GM23338 (cell line): ENCODE results near the gene SETDB1. TPM values are rescaled to one million over a fixed set of nuclear protein-coding genes. Genes with fewer than 3 reads are reported as not detected.

Experiments used
- ATAC-seq: fragments of 200-7000 bp; cut with Tn5 transposase; 3 replicates; pipeline ENCODE4 v1.9.1; 2020
- DNase-seq: peaks from one replicate; pipeline ENCODE4 v3.0.0-alpha.2; 2015; ENCODE audit warnings: low spot score
- H2AFZ ChIP-seq: fragments of 200-600 bp; sonication (generic); 2 replicates; pipeline ENCODE4 v1.8.0; 2016; ENCODE audit warnings: antibody characterized with exemption, mild to moderate bottlenecking, moderate library complexity
- H3F3A ChIP-seq: fragments of 200-600 bp; sonication (generic); replicated peaks from 2 replicates; pipeline ENCODE4 v1.8.0; 2017; ENCODE audit warnings: antibody characterized with exemption, mixed run types, low read depth
- H3K27ac ChIP-seq: fragments of 200-600 bp; sonication (generic); 2 replicates; pipeline ENCODE4 v1.6.1; 2016; ENCODE audit warnings: low read depth
- H3K27me3 ChIP-seq: fragments of 200-600 bp; sonication (generic); 2 replicates; pipeline ENCODE4 v1.8.0; 2016; ENCODE audit warnings: mild to moderate bottlenecking, mixed run types, moderate library complexity; ENCODE audit not compliant: insufficient read depth
- H3K36me3 ChIP-seq: fragments of 200-600 bp; sonication (generic); 2 replicates; pipeline ENCODE4 v1.8.0; 2016; ENCODE audit warnings: mild to moderate bottlenecking; ENCODE audit not compliant: insufficient read depth
- H3K4me1 ChIP-seq: fragments of 200-600 bp; sonication (generic); 2 replicates; pipeline ENCODE4 v1.8.0; 2016; ENCODE audit warnings: mild to moderate bottlenecking, moderate library complexity; ENCODE audit not compliant: insufficient read depth
- H3K4me2 ChIP-seq: fragments of 200-600 bp; sonication (generic); 2 replicates; pipeline ENCODE4 v1.7.1; 2017; ENCODE audit warnings: mixed run types
- H3K4me3 ChIP-seq: fragments of 200-600 bp; sonication (generic); 2 replicates; pipeline ENCODE4 v1.6.1; 2016; ENCODE audit warnings: mixed run types
- H3K79me2 ChIP-seq: fragments of 200-600 bp; sonication (generic); replicated peaks from 2 replicates; pipeline ENCODE4 v1.8.0; 2017; ENCODE audit warnings: mild to moderate bottlenecking; ENCODE audit not compliant: insufficient read depth
- H3K9me2 ChIP-seq: fragments of 200-600 bp; sonication (generic); 2 replicates; pipeline ENCODE4 v1.8.0; 2017; ENCODE audit not compliant: insufficient read depth
- H4K20me1 ChIP-seq: fragments of 200-600 bp; sonication (generic); replicated peaks from 2 replicates; pipeline ENCODE4 v1.8.0; 2017; ENCODE audit warnings: mild to moderate bottlenecking; ENCODE audit not compliant: insufficient read depth
- H3K27ac Mint-ChIP-seq: 2 replicates; pipeline ENCODE4 v1.8.0; 2020; ENCODE audit warnings: inconsistent platforms, mild to moderate bottlenecking, moderate library complexity, mixed read lengths
- H3K27me3 Mint-ChIP-seq: 3 replicates; pipeline ENCODE4 v1.8.0; 2022; ENCODE audit warnings: low read depth, mild to moderate bottlenecking, moderate library complexity, mixed read lengths, inconsistent platforms; ENCODE audit not compliant: insufficient read depth, poor library complexity
- H3K36me3 Mint-ChIP-seq: 3 replicates; pipeline ENCODE4 v1.8.0; 2021; ENCODE audit warnings: low read depth, mild to moderate bottlenecking, inconsistent platforms, moderate library complexity, mixed read lengths
- H3K4me1 Mint-ChIP-seq: 3 replicates; pipeline ENCODE4 v1.8.0; 2020; ENCODE audit warnings: mild to moderate bottlenecking, inconsistent platforms, mixed read lengths
- H3K4me3 Mint-ChIP-seq: 3 replicates; pipeline ENCODE4 v1.8.0; 2021; ENCODE audit warnings: moderate library complexity, mild to moderate bottlenecking, inconsistent platforms, mixed read lengths
- H3K9me3 Mint-ChIP-seq: 3 replicates; pipeline ENCODE4 v1.8.0; 2020; ENCODE audit warnings: moderate library complexity, mild to moderate bottlenecking, inconsistent platforms, mixed read lengths
- CREB1 ChIP-seq: fragments of 250-450 bp; sonication (Bioruptor Pico); IDR thresholded peaks from 2 replicates; pipeline ENCODE4 v1.5.0; 2020; ENCODE audit warnings: low read depth, mild to moderate bottlenecking, moderate library complexity
- CTCF ChIP-seq, 2 experiments: fragments of 200-600 bp in 1 of 2; sonication (generic) in 1 of 2; conservative IDR thresholded peaks; 2 replicates each; pipeline versions ENCODE4 v1.5.1 to v1.6.1; 2016 to 2017; ENCODE audit warnings: antibody characterized with exemption in 2 of 2, low read depth in 2 of 2, mild to moderate bottlenecking in 2 of 2, moderate library complexity in 1 of 2
- ETS1 ChIP-seq: IDR thresholded peaks from 2 replicates; pipeline ENCODE4 v1.6.1; 2016; ENCODE audit warnings: antibody characterized with exemption
- EZH2 ChIP-seq: fragments of 200-600 bp; sonication (generic); IDR thresholded peaks from one replicate; pipeline ENCODE4 v1.8.0; 2017; ENCODE audit warnings: antibody characterized with exemption, mild to moderate bottlenecking, low read depth; ENCODE audit not compliant: unreplicated experiment
- EZH2phosphoT487 ChIP-seq: fragments of 200-600 bp; sonication (generic); IDR thresholded peaks from one replicate; pipeline ENCODE4 v1.8.1; 2018; ENCODE audit warnings: antibody characterized with exemption; ENCODE audit not compliant: unreplicated experiment
- JUNB ChIP-seq: IDR thresholded peaks from one replicate; pipeline ENCODE4 v1.6.1; 2016; ENCODE audit warnings: antibody characterized with exemption; ENCODE audit not compliant: unreplicated experiment
- NANOG ChIP-seq: IDR thresholded peaks from 2 replicates; pipeline ENCODE4 v1.6.1; 2016; ENCODE audit warnings: antibody characterized with exemption, borderline replicate concordance
- POLR2AphosphoS5 ChIP-seq: IDR thresholded peaks from 2 replicates; pipeline ENCODE4 v1.6.1; 2016; ENCODE audit warnings: antibody characterized with exemption, low read depth
- REST ChIP-seq: IDR thresholded peaks from one replicate; pipeline ENCODE4 v1.6.1; 2018; ENCODE audit warnings: antibody characterized with exemption; ENCODE audit not compliant: unreplicated experiment
- STAT1 ChIP-seq: IDR thresholded peaks from one replicate; pipeline ENCODE4 v1.6.1; 2016; ENCODE audit warnings: antibody characterized with exemption; ENCODE audit not compliant: unreplicated experiment
- ZNF114 ChIP-seq: fragments of 250-450 bp; sonication (Bioruptor Pico); IDR thresholded peaks from 2 replicates; pipeline ENCODE4 v1.5.0; 2020; ENCODE audit warnings: mild to moderate bottlenecking, moderate library complexity
- ZNF331 ChIP-seq: fragments of 250-450 bp; sonication (Bioruptor Pico); IDR thresholded peaks from 2 replicates; pipeline ENCODE4 v1.5.0; 2020; ENCODE audit warnings: low read depth, mild to moderate bottlenecking, moderate library complexity
- ZNF462 ChIP-seq: fragments of 250-450 bp; sonication (Bioruptor Pico); IDR thresholded peaks from 2 replicates; pipeline ENCODE4 v1.5.0; 2020; ENCODE audit warnings: mild to moderate bottlenecking, moderate library complexity
- polyA plus RNA-seq: library from polyadenylated mRNA; unstranded; fragments of >200 nt; fragmentation: Nextera tagmentation; extraction: Ambion mirVana; gene quantifications from 2 replicates; pipeline ENCODE4 v1.2.1, GENCODE V29; 2016
- total RNA-seq: library from RNA; depleted of rRNA; stranded (reverse); fragments of >200 nt; shearing (Covaris generic); gene quantifications from 2 replicates; pipeline ENCODE4 v1.2.3, GENCODE V29; 2014

Gene SETDB1
- total and polyA plus RNA-seq, 2 experiments from 2014 or later = 16.9 to 47.4 TPM

GRCh38 chr1:150967936-150968335 lies 41.8 kb downstream of the SETDB1 start:
- H3K36me3 ChIP-seq = peaks cover 46% of the 10 kb centered on the region
- H3K36me3 Mint-ChIP-seq = peaks cover 70% of the 10 kb centered on the region
- peaks cover 29% of the 10 kb centered on the region for H4K20me1 ChIP-seq
- H3K27me3 Mint-ChIP-seq = peaks cover 14% of the 10 kb centered on the region
- no peak overlapping the region for H3K27ac ChIP-seq
- no peaks in the 10 kb centered on the region; the same call in 2 of the 3 replicates for H3K9me3 Mint-ChIP-seq
- peaks cover 30% of the 10 kb centered on the region for H3K4me1 ChIP-seq
- DNase-seq (no peak), ATAC-seq (no peak)
- no peak overlapping the region for H3K4me3 Mint-ChIP-seq
- H3F3A ChIP-seq = peaks cover 29% of the 10 kb centered on the region
- no peaks in the 10 kb centered on the region for H3K27me3 ChIP-seq
- H3K4me2 ChIP-seq = no peak overlapping the region
- H3K27ac Mint-ChIP-seq = peak overlapping the region; percentile 45; the same call in 1 of the 2 replicates
- no peaks in the 10 kb centered on the region for H3K9me2 ChIP-seq
- peaks cover 37% of the 10 kb centered on the region for H3K4me1 Mint-ChIP-seq
- no peak overlapping the region for H3K4me3 ChIP-seq
- no peak overlapping the region for H2AFZ ChIP-seq
- peaks cover 47% of the 10 kb centered on the region for H3K79me2 ChIP-seq
- TF ChIP-seq ZNF331 (CRISPR knock-in tag) (no peak), CTCF (conservative IDR thresholded peaks at IDR 0.05; ENCODE audit: low read depth in 2 of 2) (no peak), ZNF114 (no peak), CREB1 (no peak), REST (no peak), NANOG (no peak), STAT1 (no peak), POLR2AphosphoS5 (no peak), ETS1 (no peak), JUNB (no peak), ZNF462 (no peak), EZH2phosphoT487 (no peak), EZH2 (no peak)
